GM12891 (cell line): Measurements from ENCODE around the gene GEMIN5.

ENCODE experiments used
- POLR2A ChIP-seq: IDR thresholded peaks from 2 replicates; pipeline ENCODE4 v1.6.1; 2011; ENCODE audit warnings: low read depth, low read length, control low read depth
- POLR2AphosphoS5 ChIP-seq: IDR thresholded peaks from 2 replicates; pipeline ENCODE4 v1.6.1; 2011; ENCODE audit warnings: low read depth, low read length, control low read depth
- POU2F2 ChIP-seq: IDR thresholded peaks from 2 replicates; pipeline ENCODE4 v1.6.1; 2011; ENCODE audit warnings: low read depth, mild to moderate bottlenecking, control low read depth, low read length, moderate library complexity
- SPI1 ChIP-seq: IDR thresholded peaks from 2 replicates; pipeline ENCODE4 v1.6.1; 2011; ENCODE audit warnings: low read depth, low read length, control low read depth
- TAF1 ChIP-seq: IDR thresholded peaks from 2 replicates; pipeline ENCODE4 v1.6.1; 2011; ENCODE audit warnings: low read depth, low read length, control low read depth

- TF ChIP-seq POLR2A (no peak), POLR2AphosphoS5 (no peak), TAF1 (no peak), SPI1 (peak; percentile 42; the same call in 1 of the 2 replicates), POU2F2 (no peak)
Measured at GRCh38 chr5:154860765-154861164, 77.2 kb downstream of the GEMIN5 start.
